ENCODE measurements around the gene RCSD1.

- TF ChIP-seq CTCF (IDR thresholded peaks at IDR 0.05) (no peak), POLR2A (IDR thresholded peaks at IDR 0.05) (no peak), POLR2AphosphoS5 (IDR thresholded peaks at IDR 0.05) (no peak), EP300 (IDR thresholded peaks at IDR 0.05) (no peak)
These were observed 1.4 kb downstream of the RCSD1 start for GRCh38 chr1:167631386-167631935.
